HG03103 (cell line): ENCODE measurements around the gene KCNN3.

Source experiments
- ATAC-seq: cut with Tn5 transposase; IDR thresholded peaks from one replicate; pipeline ENCODE4 v1.9.1; 2021; ENCODE audit warnings: low read depth; ENCODE audit not compliant: unreplicated experiment

The KCNN3 gene

GRCh38 chr1:154845174-154845573 is 24.9 kb downstream of the KCNN3 start:
- no peak for ATAC-seq

GRCh38 chr1:154844297-154844681 is 25.8 kb downstream of the KCNN3 start:
- ATAC-seq: no peak

- ATAC-seq: no peak
Observed at GRCh38 chr1:154843636-154844296, 26.3 kb downstream of the KCNN3 start.

- no peak for ATAC-seq
Observed at GRCh38 chr1:154842635-154843034, 27.4 kb downstream of the KCNN3 start.

- no peak for ATAC-seq
Observed at GRCh38 chr1:154841384-154841783, 28.7 kb downstream of the KCNN3 start.

GRCh38 chr1:154840269-154841176 is 29.6 kb downstream of the KCNN3 start:
- ATAC-seq: no peak

- ATAC-seq: no peak
Observed at GRCh38 chr1:154839691-154840090, 30.4 kb downstream of the KCNN3 start.

GRCh38 chr1:154838988-154839387 is 31.1 kb downstream of the KCNN3 start:
- no peak for ATAC-seq

GRCh38 chr1:154838461-154838860 is 31.6 kb downstream of the KCNN3 start:
- no peak for ATAC-seq

- no peak for ATAC-seq
Observed at GRCh38 chr1:154837672-154838171, 32.4 kb downstream of the KCNN3 start.

GRCh38 chr1:154837034-154837671 is 32.9 kb downstream of the KCNN3 start:
- ATAC-seq: no peak

- no peak for ATAC-seq
Observed at GRCh38 chr1:154835531-154836324, 34.4 kb downstream of the KCNN3 start.

- no peak for ATAC-seq
Observed at GRCh38 chr1:154833841-154834240, 36.2 kb downstream of the KCNN3 start.

- no peak for ATAC-seq
Observed at GRCh38 chr1:154833209-154833608, 36.9 kb downstream of the KCNN3 start.

GRCh38 chr1:154832384-154832783 is 37.7 kb downstream of the KCNN3 start:
- no peak for ATAC-seq

- ATAC-seq: no peak
Observed at GRCh38 chr1:154831462-154831861, 38.6 kb downstream of the KCNN3 start.

GRCh38 chr1:154829062-154829461 is 41.0 kb downstream of the KCNN3 start:
- no peak for ATAC-seq

- no peak for ATAC-seq
Observed at GRCh38 chr1:154824179-154825000, 45.7 kb downstream of the KCNN3 start.

GRCh38 chr1:154822717-154823116 is 47.4 kb downstream of the KCNN3 start:
- ATAC-seq: no peak

- ATAC-seq: no peak
Observed at GRCh38 chr1:154822233-154822632, 47.8 kb downstream of the KCNN3 start.
